GM23338 (cell line): ENCODE data around the gene TNFSF13B. TPM values are rescaled to one million over a fixed set of nuclear protein-coding genes. Genes with fewer than 3 reads are reported as not detected.

Experiments
- ATAC-seq: fragments of 200-7000 bp; cut with Tn5 transposase; 3 replicates; pipeline ENCODE4 v1.9.1; 2020
- DNase-seq: peaks from one replicate; pipeline ENCODE4 v3.0.0-alpha.2; 2015; ENCODE audit warnings: low spot score
- H2AFZ ChIP-seq: fragments of 200-600 bp; sonication (generic); 2 replicates; pipeline ENCODE4 v1.8.0; 2016; ENCODE audit warnings: antibody characterized with exemption, mild to moderate bottlenecking, moderate library complexity
- H3F3A ChIP-seq: fragments of 200-600 bp; sonication (generic); replicated peaks from 2 replicates; pipeline ENCODE4 v1.8.0; 2017; ENCODE audit warnings: antibody characterized with exemption, mixed run types, low read depth
- H3K27ac ChIP-seq: fragments of 200-600 bp; sonication (generic); 2 replicates; pipeline ENCODE4 v1.6.1; 2016; ENCODE audit warnings: low read depth
- H3K27me3 ChIP-seq: fragments of 200-600 bp; sonication (generic); 2 replicates; pipeline ENCODE4 v1.8.0; 2016; ENCODE audit warnings: mild to moderate bottlenecking, mixed run types, moderate library complexity; ENCODE audit not compliant: insufficient read depth
- H3K36me3 ChIP-seq: fragments of 200-600 bp; sonication (generic); 2 replicates; pipeline ENCODE4 v1.8.0; 2016; ENCODE audit warnings: mild to moderate bottlenecking; ENCODE audit not compliant: insufficient read depth
- H3K4me1 ChIP-seq: fragments of 200-600 bp; sonication (generic); 2 replicates; pipeline ENCODE4 v1.8.0; 2016; ENCODE audit warnings: mild to moderate bottlenecking, moderate library complexity; ENCODE audit not compliant: insufficient read depth
- H3K4me2 ChIP-seq: fragments of 200-600 bp; sonication (generic); 2 replicates; pipeline ENCODE4 v1.7.1; 2017; ENCODE audit warnings: mixed run types
- H3K4me3 ChIP-seq: fragments of 200-600 bp; sonication (generic); 2 replicates; pipeline ENCODE4 v1.6.1; 2016; ENCODE audit warnings: mixed run types
- H3K79me2 ChIP-seq: fragments of 200-600 bp; sonication (generic); replicated peaks from 2 replicates; pipeline ENCODE4 v1.8.0; 2017; ENCODE audit warnings: mild to moderate bottlenecking; ENCODE audit not compliant: insufficient read depth
- H3K9me2 ChIP-seq: fragments of 200-600 bp; sonication (generic); 2 replicates; pipeline ENCODE4 v1.8.0; 2017; ENCODE audit not compliant: insufficient read depth
- H4K20me1 ChIP-seq: fragments of 200-600 bp; sonication (generic); replicated peaks from 2 replicates; pipeline ENCODE4 v1.8.0; 2017; ENCODE audit warnings: mild to moderate bottlenecking; ENCODE audit not compliant: insufficient read depth
- H3K27ac Mint-ChIP-seq: 2 replicates; pipeline ENCODE4 v1.8.0; 2020; ENCODE audit warnings: inconsistent platforms, mild to moderate bottlenecking, moderate library complexity, mixed read lengths
- H3K27me3 Mint-ChIP-seq: 3 replicates; pipeline ENCODE4 v1.8.0; 2022; ENCODE audit warnings: low read depth, mild to moderate bottlenecking, moderate library complexity, mixed read lengths, inconsistent platforms; ENCODE audit not compliant: insufficient read depth, poor library complexity
- H3K36me3 Mint-ChIP-seq: 3 replicates; pipeline ENCODE4 v1.8.0; 2021; ENCODE audit warnings: low read depth, mild to moderate bottlenecking, inconsistent platforms, moderate library complexity, mixed read lengths
- H3K4me1 Mint-ChIP-seq: 3 replicates; pipeline ENCODE4 v1.8.0; 2020; ENCODE audit warnings: mild to moderate bottlenecking, inconsistent platforms, mixed read lengths
- H3K4me3 Mint-ChIP-seq: 3 replicates; pipeline ENCODE4 v1.8.0; 2021; ENCODE audit warnings: moderate library complexity, mild to moderate bottlenecking, inconsistent platforms, mixed read lengths
- H3K9me3 Mint-ChIP-seq: 3 replicates; pipeline ENCODE4 v1.8.0; 2020; ENCODE audit warnings: moderate library complexity, mild to moderate bottlenecking, inconsistent platforms, mixed read lengths
- CTCF ChIP-seq, 2 experiments: fragments of 200-600 bp in 1 of 2; sonication (generic) in 1 of 2; conservative IDR thresholded peaks; 2 replicates each; pipeline versions ENCODE4 v1.5.1 to v1.6.1; 2016 to 2017; ENCODE audit warnings: antibody characterized with exemption in 2 of 2, low read depth in 2 of 2, mild to moderate bottlenecking in 2 of 2, moderate library complexity in 1 of 2
- ETS1 ChIP-seq: IDR thresholded peaks from 2 replicates; pipeline ENCODE4 v1.6.1; 2016; ENCODE audit warnings: antibody characterized with exemption
- EZH2 ChIP-seq: fragments of 200-600 bp; sonication (generic); IDR thresholded peaks from one replicate; pipeline ENCODE4 v1.8.0; 2017; ENCODE audit warnings: antibody characterized with exemption, mild to moderate bottlenecking, low read depth; ENCODE audit not compliant: unreplicated experiment
- EZH2phosphoT487 ChIP-seq: fragments of 200-600 bp; sonication (generic); IDR thresholded peaks from one replicate; pipeline ENCODE4 v1.8.1; 2018; ENCODE audit warnings: antibody characterized with exemption; ENCODE audit not compliant: unreplicated experiment
- JUNB ChIP-seq: IDR thresholded peaks from one replicate; pipeline ENCODE4 v1.6.1; 2016; ENCODE audit warnings: antibody characterized with exemption; ENCODE audit not compliant: unreplicated experiment
- POLR2AphosphoS5 ChIP-seq: IDR thresholded peaks from 2 replicates; pipeline ENCODE4 v1.6.1; 2016; ENCODE audit warnings: antibody characterized with exemption, low read depth
- REST ChIP-seq: IDR thresholded peaks from one replicate; pipeline ENCODE4 v1.6.1; 2018; ENCODE audit warnings: antibody characterized with exemption; ENCODE audit not compliant: unreplicated experiment
- STAT1 ChIP-seq: IDR thresholded peaks from one replicate; pipeline ENCODE4 v1.6.1; 2016; ENCODE audit warnings: antibody characterized with exemption; ENCODE audit not compliant: unreplicated experiment
- ZNF114 ChIP-seq: fragments of 250-450 bp; sonication (Bioruptor Pico); IDR thresholded peaks from 2 replicates; pipeline ENCODE4 v1.5.0; 2020; ENCODE audit warnings: mild to moderate bottlenecking, moderate library complexity
- ZNF331 ChIP-seq: fragments of 250-450 bp; sonication (Bioruptor Pico); IDR thresholded peaks from 2 replicates; pipeline ENCODE4 v1.5.0; 2020; ENCODE audit warnings: low read depth, mild to moderate bottlenecking, moderate library complexity
- ZNF462 ChIP-seq: fragments of 250-450 bp; sonication (Bioruptor Pico); IDR thresholded peaks from 2 replicates; pipeline ENCODE4 v1.5.0; 2020; ENCODE audit warnings: mild to moderate bottlenecking, moderate library complexity
- polyA plus RNA-seq: library from polyadenylated mRNA; unstranded; fragments of >200 nt; fragmentation: Nextera tagmentation; extraction: Ambion mirVana; gene quantifications from 2 replicates; pipeline ENCODE4 v1.2.1, GENCODE V29; 2016
- total RNA-seq: library from RNA; depleted of rRNA; stranded (reverse); fragments of >200 nt; shearing (Covaris generic); gene quantifications from 2 replicates; pipeline ENCODE4 v1.2.3, GENCODE V29; 2014

TNFSF13B gene
- total and polyA plus RNA-seq, 2 experiments from 2014 or later, result 0.10 to 0.55 TPM

- TF ChIP-seq EZH2, result no peak
- no peak for TF ChIP-seq JUNB
- no peak for TF ChIP-seq CTCF (conservative IDR thresholded peaks at IDR 0.05; ENCODE audit: low read depth in 2 of 2)
- no peak for TF ChIP-seq EZH2phosphoT487
Observed at GRCh38 chr13:108268466-108269112, 929 bp upstream of the TNFSF13B start (continued).

GRCh38 chr13:108270442-108270841 lies 924 bp downstream of the TNFSF13B start:
- no peaks in the 10 kb centered on the region for H3K36me3 Mint-ChIP-seq
- no peak overlapping the region for H3K4me2 ChIP-seq
- H3K27ac Mint-ChIP-seq, result no peak overlapping the region
- H3K27me3 Mint-ChIP-seq, result no peaks in the 10 kb centered on the region
- H3F3A ChIP-seq, result no peaks in the 10 kb centered on the region
- H3K4me1 Mint-ChIP-seq, result peaks cover 12% of the 10 kb centered on the region
- no peak overlapping the region for H3K4me3 Mint-ChIP-seq
- H3K27ac ChIP-seq, result no peak overlapping the region
- H2AFZ ChIP-seq, result peak overlapping the region; percentile 75
- no peaks in the 10 kb centered on the region for H3K4me1 ChIP-seq
- H3K27me3 ChIP-seq, result no peaks in the 10 kb centered on the region
- DNase-seq (no peak), ATAC-seq (no peak)
- H3K9me2 ChIP-seq, result no peaks in the 10 kb centered on the region
- no peaks in the 10 kb centered on the region for H3K9me3 Mint-ChIP-seq
- H4K20me1 ChIP-seq, result no peaks in the 10 kb centered on the region
- no peaks in the 10 kb centered on the region for H3K36me3 ChIP-seq
- no peaks in the 10 kb centered on the region for H3K79me2 ChIP-seq
- no peak overlapping the region for H3K4me3 ChIP-seq
- TF ChIP-seq ZNF331 (no peak), REST (no peak), ZNF114 (CRISPR knock-in tag) (no peak), STAT1 (no peak), EZH2phosphoT487 (no peak), ZNF462 (CRISPR knock-in tag) (no peak), POLR2AphosphoS5 (no peak), ETS1 (no peak), JUNB (no peak)
